Tibial artery (tissue), 4 donors: ENCODE measurements around the gene PIAS1.

Experiments
- DNase-seq, 2 donors: peaks; one replicate each; pipeline ENCODE4 v3.0.0-alpha.2; 2019
- H3K27ac ChIP-seq, 2 donors: fragments of 200-600 bp; sonication (generic) in 1 of 2; 1 replicate in 1 of 2; 2 replicates in 1 of 2; pipeline ENCODE4 v1.5.1; 2018 to 2019; ENCODE audit warnings: mild to moderate bottlenecking in 1 of 2
- H3K27me3 ChIP-seq, 2 donors: fragments of 200-600 bp; sonication (generic) in 1 of 2; one replicate each; pipeline versions ENCODE4 v1.5.1 to v1.6.0; 2016 to 2019
- H3K36me3 ChIP-seq, 3 donors: fragments of 200-600 bp; sonication (generic) in 2 of 3; one replicate each; pipeline ENCODE4 v1.5.1; 2016 to 2019; ENCODE audit warnings: mild to moderate bottlenecking in 2 of 3
- H3K4me1 ChIP-seq, 4 donors: fragments of 200-600 bp; sonication (generic) in 2 of 4; 1 replicate in 3 of 4; 2 replicates in 1 of 4; pipeline ENCODE4 v1.5.1; 2016 to 2019
- H3K4me3 ChIP-seq, 2 donors: fragments of 200-600 bp; sonication (generic) in 1 of 2; 1 replicate in 1 of 2; 2 replicates in 1 of 2; pipeline ENCODE4 v1.5.1; 2018 to 2019; ENCODE audit warnings: mild to moderate bottlenecking in 2 of 2
- H3K9me3 ChIP-seq, 3 donors: fragments of 200-600 bp; sonication (generic) in 1 of 3; one replicate each; pipeline ENCODE4 v1.5.1; 2016 to 2019
- CTCF ChIP-seq, 2 experiments: fragments of 200-600 bp in 1 of 2; fragments of 450-650 bp in 1 of 2; IDR thresholded peaks; one replicate each; pipeline ENCODE4 v1.5.1; 2017 to 2019; ENCODE audit warnings: antibody characterized with exemption in 2 of 2, mild to moderate bottlenecking in 1 of 2, moderate library complexity in 1 of 2
- intact Hi-C: fragments of 100-400 bp; cut with DNase I; formaldehyde crosslinking; loops from one replicate; pipeline ENCODE4 v1.15.0; 2023; ENCODE audit warnings: low total_unique reads

The PIAS1 gene

DNA sequence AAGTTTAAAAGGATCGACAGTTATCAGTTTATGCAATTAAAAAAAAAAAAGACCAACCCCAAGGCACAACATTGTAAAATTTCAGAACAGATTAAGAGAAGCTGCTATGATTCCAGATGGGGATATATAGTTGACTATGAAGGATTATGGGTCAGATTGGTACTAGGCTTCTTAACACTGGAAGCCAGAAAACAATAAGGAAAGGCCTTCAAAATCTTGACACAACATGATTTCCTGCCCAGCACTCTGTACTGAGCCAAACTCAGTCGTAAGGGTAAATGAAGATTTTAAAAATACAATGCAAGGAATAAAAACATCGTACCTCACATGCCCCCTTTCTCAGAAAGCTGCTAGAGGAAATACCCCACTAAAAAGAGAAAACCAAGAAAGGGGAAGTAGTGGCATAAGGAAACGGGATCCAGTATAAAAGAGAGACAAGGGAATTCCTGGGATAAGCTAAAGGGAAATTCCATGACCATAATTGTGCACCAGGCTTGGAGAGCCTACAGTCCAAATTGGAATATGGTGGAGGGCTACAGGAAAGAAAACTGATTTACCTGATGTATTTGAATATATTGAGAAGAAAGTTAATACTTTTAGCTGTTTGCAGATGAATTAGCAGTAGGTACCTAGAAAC lies 27.9 kb downstream of the PIAS1 start:
- Histone ChIP-seq H3K27ac (no peak overlapping the region), H3K4me1 (peaks cover 0 to 73% (median 18%) of the 10 kb centered on the region in 4 donors)
- intact Hi-C loops = no loop called here

GRCh38 chr15:68082735-68083134 lies 28.6 kb downstream of the PIAS1 start:
- intact Hi-C loops = no loop called here
- H3K27me3 ChIP-seq = no peaks in the 10 kb centered on the region
- no peak for DNase-seq
- H3K36me3 ChIP-seq = peaks cover 0 to 8% (median 7%) of the 10 kb centered on the region in 3 donors
- H3K9me3 ChIP-seq = no peaks in the 10 kb centered on the region
- peaks cover 0 to 72% (median 13%) of the 10 kb centered on the region in 4 donors for H3K4me1 ChIP-seq
- no peak overlapping the region for H3K4me3 ChIP-seq
- no peak for TF ChIP-seq CTCF (IDR thresholded peaks at IDR 0.05)
- no peak overlapping the region for H3K27ac ChIP-seq

More for the DNA sequence above, 27.9 kb downstream of the PIAS1 start:
- peaks cover 0 to 5% (median 2%) of the 10 kb centered on the region in 3 donors for H3K36me3 ChIP-seq
- H3K9me3 ChIP-seq = no peaks in the 10 kb centered on the region
- TF ChIP-seq CTCF (IDR thresholded peaks at IDR 0.05) = no peak
- H3K4me3 ChIP-seq = no peak overlapping the region
- DNase-seq = no peak
- H3K27me3 ChIP-seq = no peaks in the 10 kb centered on the region

GRCh38 chr15:68083463-68083862 lies 29.3 kb downstream of the PIAS1 start:
- intact Hi-C loops = no loop called here
- no peak overlapping the region for H3K4me3 ChIP-seq
- H3K36me3 ChIP-seq = peaks cover 0 to 8% (median 7%) of the 10 kb centered on the region in 3 donors
- DNase-seq = no peak
- H3K27me3 ChIP-seq = no peaks in the 10 kb centered on the region
- H3K9me3 ChIP-seq = no peaks in the 10 kb centered on the region
- H3K27ac ChIP-seq = no peak overlapping the region
- no peak for TF ChIP-seq CTCF (IDR thresholded peaks at IDR 0.05)
- peaks cover 0 to 68% (median 12%) of the 10 kb centered on the region in 4 donors for H3K4me1 ChIP-seq

- peaks cover 0 to 17% (median 8%) of the 10 kb centered on the region in 3 donors for H3K36me3 ChIP-seq
- no peak for DNase-seq
- no peak for TF ChIP-seq CTCF (IDR thresholded peaks at IDR 0.05)
- H3K27ac ChIP-seq = no peak overlapping the region
- H3K4me1 ChIP-seq = peaks cover 0 to 68% (median 9%) of the 10 kb centered on the region in 4 donors
- no peaks in the 10 kb centered on the region for H3K9me3 ChIP-seq
- no peak overlapping the region for H3K4me3 ChIP-seq
- intact Hi-C loops = no loop called here
- H3K27me3 ChIP-seq = no peaks in the 10 kb centered on the region
Observed at GRCh38 chr15:68085052-68085451, 30.9 kb downstream of the PIAS1 start.

DNA sequence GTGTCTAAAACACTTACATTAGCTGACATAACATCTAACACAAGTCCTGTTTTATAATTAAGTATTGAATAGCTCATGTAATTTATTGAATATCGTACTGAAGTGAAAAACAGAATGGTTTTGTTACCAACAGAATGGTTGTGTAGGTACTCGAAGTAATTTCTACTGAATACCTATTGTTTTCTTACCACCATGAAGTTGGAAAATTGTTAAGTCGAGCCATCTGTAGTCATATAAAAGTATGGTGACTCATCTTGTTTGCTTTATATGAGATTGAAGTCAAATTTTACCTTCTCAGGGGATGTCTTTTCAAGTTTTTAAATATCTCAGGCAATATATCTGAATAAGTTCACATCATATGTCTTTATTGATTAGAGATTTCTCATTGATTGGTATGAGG lies 37.6 kb downstream of the PIAS1 start:
- no peak overlapping the region for H3K4me3 ChIP-seq
- intact Hi-C loops = no loop called here
- no peak overlapping the region for H3K27ac ChIP-seq
- H3K4me1 ChIP-seq = peaks cover 0 to 28% (median 0%) of the 10 kb centered on the region in 4 donors
- no peaks in the 10 kb centered on the region for H3K27me3 ChIP-seq
- H3K9me3 ChIP-seq = peaks cover 0 to 8% (median 4%) of the 10 kb centered on the region in 3 donors
- TF ChIP-seq CTCF (IDR thresholded peaks at IDR 0.05) = no peak
- no peak for DNase-seq
- peaks cover 4 to 25% (median 7%) of the 10 kb centered on the region in 3 donors for H3K36me3 ChIP-seq
